Colonic mucosa (tissue), 4 donors: ENCODE data around the gene C3orf22. TPM values are rescaled to one million over a fixed set of nuclear protein-coding genes. Genes with fewer than 3 reads are reported as not detected.

Experiments used
- DNase-seq: peaks from one replicate; pipeline ENCODE4 v3.0.0-alpha.2; 2020
- H3K27ac ChIP-seq: fragments of 200-600 bp; one replicate; pipeline ENCODE4 v1.8.0; 2021
- H3K27me3 ChIP-seq: fragments of 200-600 bp; one replicate; pipeline ENCODE4 v1.8.0; 2021
- H3K36me3 ChIP-seq: fragments of 200-600 bp; one replicate; pipeline ENCODE4 v1.8.0; 2021
- H3K4me1 ChIP-seq: fragments of 200-600 bp; one replicate; pipeline ENCODE4 v1.8.0; 2021; ENCODE audit warnings: mild to moderate bottlenecking
- H3K4me3 ChIP-seq: fragments of 200-600 bp; one replicate; pipeline ENCODE4 v1.8.0; 2021
- H3K9ac ChIP-seq, 2 donors: one replicate each; pipeline ENCODE4 v1.7.0; 2013; ENCODE audit warnings: control low read depth in 2 of 2, low read depth in 2 of 2, low read length in 2 of 2
- H3K9me3 ChIP-seq: fragments of 200-600 bp; one replicate; pipeline ENCODE4 v1.8.0; 2021
- CTCF ChIP-seq: fragments of 200-600 bp; IDR thresholded peaks from one replicate; pipeline ENCODE4 v1.8.0; 2022; ENCODE audit warnings: antibody characterized with exemption, mild to moderate bottlenecking
- intact Hi-C: fragments of 100-400 bp; cut with DNase I; formaldehyde crosslinking; loops from one replicate; pipeline ENCODE4 v1.14.1; 2022
- total RNA-seq, 2 donors: library from RNA; stranded (reverse); fragmentation: NEBNext Ultra II Directional in 1 of 2; extraction: Animal tissue kit (Norgen Biotek cat#: 25700) in 1 of 2; gene quantifications; one replicate each; pipeline ENCODE4 v1.2.1, GENCODE V29; 2021
- donor health status: healthy.
- donor health status: DM: no; HTN: no; CAD: no.
- donor health status: DM: no; HTN: no; CAD: no.

The C3orf22 gene
- total RNA-seq, 2 donors from 2014 or later, result not detected

GRCh38 chr3:126555795-126556636 is 2.7 kb downstream of the C3orf22 start:
- TF ChIP-seq CTCF, result no peak
- DNase-seq, result no peak
- Histone ChIP-seq H3K9me3 (no peaks in the 10 kb centered on the region), H3K27ac (no peak overlapping the region), H3K9ac (no peak overlapping the region), H3K36me3 (no peaks in the 10 kb centered on the region), H3K27me3 (no peaks in the 10 kb centered on the region), H3K4me3 (no peak overlapping the region), H3K4me1 (no peaks in the 10 kb centered on the region)
- intact Hi-C loops, result no loop called here

- Histone ChIP-seq H3K27ac (no peak overlapping the region), H3K9ac (no peak overlapping the region), H3K36me3 (no peaks in the 10 kb centered on the region), H3K27me3 (no peaks in the 10 kb centered on the region), H3K4me1 (no peaks in the 10 kb centered on the region), H3K9me3 (no peaks in the 10 kb centered on the region), H3K4me3 (no peak overlapping the region)
- peak; percentile 13 for DNase-seq
- TF ChIP-seq CTCF, result no peak
- intact Hi-C loops, result no loop called here
Observed at GRCh38 chr3:126554560-126555525, 3.9 kb downstream of the C3orf22 start.

- Histone ChIP-seq H3K27me3 (no peaks in the 10 kb centered on the region), H3K9ac (no peak overlapping the region), H3K4me3 (no peak overlapping the region), H3K36me3 (no peaks in the 10 kb centered on the region), H3K9me3 (no peaks in the 10 kb centered on the region), H3K27ac (no peak overlapping the region), H3K4me1 (no peaks in the 10 kb centered on the region)
- peak; percentile 12 for DNase-seq
- intact Hi-C loops, result no loop called here
- TF ChIP-seq CTCF, result no peak
Observed at GRCh38 chr3:126553284-126554084, 5.2 kb downstream of the C3orf22 start.

- DNase-seq, result no peak
- TF ChIP-seq CTCF, result no peak
- no peaks in the 10 kb centered on the region for H3K9me3 ChIP-seq
Observed at GRCh38 chr3:126552688-126553283, 5.9 kb downstream of the C3orf22 start.

More at GRCh38 chr3:126552688-126553283, 5.9 kb downstream of the C3orf22 start:
- Histone ChIP-seq H3K4me3 (no peak overlapping the region), H3K27ac (no peak overlapping the region), H3K4me1 (no peaks in the 10 kb centered on the region), H3K27me3 (no peaks in the 10 kb centered on the region), H3K36me3 (no peaks in the 10 kb centered on the region), H3K9ac (no peak overlapping the region)
- intact Hi-C loops, result no loop called here
